ENCODE results near the gene VPS13D. TPM values are rescaled to one million over a fixed set of nuclear protein-coding genes. Genes with fewer than 3 reads are reported as not detected.
"Not testable (repeated sequence)": the region's sequence is repeated elsewhere in the genome, so short reads cannot be mapped to it uniquely, and the experiment has no call there.

Gene VPS13D
- total and polyA plus RNA-seq, 9 donors = 19.8 to 59.3 (median 41.8) TPM

- Histone ChIP-seq H3K27ac (no peak overlapping the region), H3K4me1 (ENCODE audit: insufficient read depth) (peaks cover 19% of the 10 kb centered on the region), H3K36me3 (no peaks in the 10 kb centered on the region), H3K27me3 (no peaks in the 10 kb centered on the region), H3K9me3 (no peaks in the 10 kb centered on the region), H3K4me3 (no peak overlapping the region)
- no peak for TF ChIP-seq POLR2A (IDR thresholded peaks at IDR 0.05)
- no peak for TF ChIP-seq EP300 (IDR thresholded peaks at IDR 0.05)
- TF ChIP-seq, protein P1, sequence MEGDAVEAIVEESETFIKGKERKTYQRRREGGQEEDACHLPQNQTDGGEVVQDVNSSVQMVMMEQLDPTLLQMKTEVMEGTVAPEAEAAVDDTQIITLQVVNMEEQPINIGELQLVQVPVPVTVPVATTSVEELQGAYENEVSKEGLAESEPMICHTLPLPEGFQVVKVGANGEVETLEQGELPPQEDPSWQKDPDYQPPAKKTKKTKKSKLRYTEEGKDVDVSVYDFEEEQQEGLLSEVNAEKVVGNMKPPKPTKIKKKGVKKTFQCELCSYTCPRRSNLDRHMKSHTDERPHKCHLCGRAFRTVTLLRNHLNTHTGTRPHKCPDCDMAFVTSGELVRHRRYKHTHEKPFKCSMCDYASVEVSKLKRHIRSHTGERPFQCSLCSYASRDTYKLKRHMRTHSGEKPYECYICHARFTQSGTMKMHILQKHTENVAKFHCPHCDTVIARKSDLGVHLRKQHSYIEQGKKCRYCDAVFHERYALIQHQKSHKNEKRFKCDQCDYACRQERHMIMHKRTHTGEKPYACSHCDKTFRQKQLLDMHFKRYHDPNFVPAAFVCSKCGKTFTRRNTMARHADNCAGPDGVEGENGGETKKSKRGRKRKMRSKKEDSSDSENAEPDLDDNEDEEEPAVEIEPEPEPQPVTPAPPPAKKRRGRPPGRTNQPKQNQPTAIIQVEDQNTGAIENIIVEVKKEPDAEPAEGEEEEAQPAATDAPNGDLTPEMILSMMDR (IDR thresholded peaks at IDR 0.05) = no peak
- 83 to 90% (median 88%) methylated on average over 6 of the region's 6 CpGs for WGBS, 3 donors
- DNase-seq = no peak
- intact Hi-C loops (cut with DNase I) = no loop called here
Observed at GRCh38 chr1:12467570-12468286, 237.9 kb downstream of the VPS13D start.

GRCh38 chr1:12468323-12468722 is 238.5 kb downstream of the VPS13D start:
- DNase-seq = no peak
- intact Hi-C loops (cut with DNase I) = no loop called here
- H3K36me3 ChIP-seq = no peaks in the 10 kb centered on the region
- no peaks in the 10 kb centered on the region for H3K9me3 ChIP-seq
- no peak overlapping the region for H3K4me3 ChIP-seq
- no peak overlapping the region for H3K27ac ChIP-seq
- WGBS, 3 donors = 85 to 92% (median 90%) methylated on average over 2 of the region's 2 CpGs
- H3K27me3 ChIP-seq = no peaks in the 10 kb centered on the region
- TF ChIP-seq, protein P1 (IDR thresholded peaks at IDR 0.05) = no peak
- TF ChIP-seq EP300 (IDR thresholded peaks at IDR 0.05) (no peak), POLR2A (IDR thresholded peaks at IDR 0.05) (no peak)
- peaks cover 15% of the 10 kb centered on the region for H3K4me1 ChIP-seq (ENCODE audit: insufficient read depth)

DNA sequence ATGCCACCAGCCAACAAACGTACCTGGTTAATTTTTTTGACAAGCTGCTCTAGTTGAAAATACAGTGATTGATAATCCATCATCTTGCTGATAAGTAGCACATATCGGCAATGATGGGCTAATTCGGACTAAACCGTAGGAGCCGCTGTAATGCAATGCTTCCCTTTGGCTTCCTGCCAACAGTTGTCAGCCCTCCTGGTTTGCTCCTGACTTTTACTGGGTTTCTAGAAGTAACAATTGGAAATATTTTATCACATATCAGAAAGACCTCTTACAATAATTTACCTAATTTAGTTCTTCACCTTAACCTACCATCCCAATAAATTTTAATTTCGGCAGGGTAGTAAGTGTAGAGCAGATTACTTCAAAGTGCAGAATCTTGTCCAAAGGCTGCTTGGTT is 239.7 kb downstream of the VPS13D start:
- intact Hi-C loops (cut with DNase I) = no loop called here
- 65 to 70% (median 70%) methylated on average over 6 of the region's 6 CpGs for WGBS, 3 donors
- no peaks in the 10 kb centered on the region for H3K27me3 ChIP-seq
- H3K4me3 ChIP-seq = no peak overlapping the region
- DNase-seq = no peak
- H3K9me3 ChIP-seq = no peaks in the 10 kb centered on the region
- H3K4me1 ChIP-seq (ENCODE audit: insufficient read depth) = peaks cover 11% of the 10 kb centered on the region
- H3K27ac ChIP-seq = no peak overlapping the region
- TF ChIP-seq EP300 (IDR thresholded peaks at IDR 0.05) (no peak), POLR2A (IDR thresholded peaks at IDR 0.05) (no peak)
- TF ChIP-seq, protein P1 (IDR thresholded peaks at IDR 0.05) = no peak
- H3K36me3 ChIP-seq = no peaks in the 10 kb centered on the region

GRCh38 chr1:12469990-12470389 is 240.2 kb downstream of the VPS13D start:
- 26 to 41% (median 26%) methylated on average over 4 of the region's 4 CpGs for WGBS, 3 donors
- H3K27me3 ChIP-seq = no peaks in the 10 kb centered on the region
- no peak overlapping the region for H3K27ac ChIP-seq
- intact Hi-C loops (cut with DNase I) = loop anchor here in 2 of 4 donors (10.0 kb wide), 3 partner anchors 75 to 145 kb away; partner anchors contain the start of gene DHRS3 (in 1 of the 2)
- H3K4me1 ChIP-seq (ENCODE audit: insufficient read depth) = peaks cover 8% of the 10 kb centered on the region
- TF ChIP-seq, protein P1 (IDR thresholded peaks at IDR 0.05) = no peak
- TF ChIP-seq POLR2A (IDR thresholded peaks at IDR 0.05) = no peak
- no peak for TF ChIP-seq EP300 (IDR thresholded peaks at IDR 0.05)
- H3K4me3 ChIP-seq = no peak overlapping the region
- DNase-seq = no peak
- H3K9me3 ChIP-seq = no peaks in the 10 kb centered on the region
- H3K36me3 ChIP-seq = no peaks in the 10 kb centered on the region

- H3K36me3 ChIP-seq; DNase-seq; H3K9me3 ChIP-seq; H3K4me3 ChIP-seq; H3K27me3 ChIP-seq; H3K27ac ChIP-seq; H3K4me1 ChIP-seq (ENCODE audit: insufficient read depth): not testable (repeated sequence)
- intact Hi-C loops (cut with DNase I) = loop anchor here in 2 of 4 donors (10.0 kb wide), 3 partner anchors 74 to 144 kb away; partner anchors contain the start of gene DHRS3 (in 1 of the 2)
- WGBS, 3 donors = 96 to 99% (median 96%) methylated on average over 3 of the region's 3 CpGs
Observed at GRCh38 chr1:12470916-12471315, 241.1 kb downstream of the VPS13D start.

Data from ovary (tissue), 9 donors.